Hepatocyte (in vitro differentiated cells): Measurements from ENCODE around the gene EXOC2. TPM values are rescaled to one million over a fixed set of nuclear protein-coding genes. Genes with fewer than 3 reads are reported as not detected.

Experiments
- DNase-seq: peaks from one replicate; pipeline ENCODE4 v3.0.0-alpha.2; 2016; ENCODE audit warnings: low spot score
- H2AFZ ChIP-seq: fragments of 200-600 bp; sonication (generic); 2 replicates; pipeline ENCODE4 v1.6.0; 2016; ENCODE audit warnings: antibody characterized with exemption, mild to moderate bottlenecking
- H3K27ac ChIP-seq: fragments of 200-600 bp; sonication (generic); 2 replicates; pipeline ENCODE4 v1.5.1; 2016; ENCODE audit warnings: mild to moderate bottlenecking
- H3K27me3 ChIP-seq: fragments of 200-600 bp; sonication (generic); 2 replicates; pipeline ENCODE4 v1.6.1; 2016
- H3K36me3 ChIP-seq: fragments of 200-600 bp; sonication (generic); replicated peaks from 2 replicates; pipeline ENCODE4 v1.5.1; 2016; ENCODE audit warnings: low read depth; ENCODE audit not compliant: insufficient read depth
- H3K4me1 ChIP-seq: fragments of 200-600 bp; sonication (generic); 2 replicates; pipeline ENCODE4 v1.5.1; 2016; ENCODE audit warnings: mild to moderate bottlenecking, moderate library complexity; ENCODE audit not compliant: insufficient read depth
- H3K4me2 ChIP-seq: fragments of 200-600 bp; sonication (generic); 2 replicates; pipeline ENCODE4 v1.6.0; 2016
- H3K4me3 ChIP-seq: fragments of 200-600 bp; sonication (generic); 2 replicates; pipeline ENCODE4 v1.5.1; 2016; ENCODE audit warnings: mild to moderate bottlenecking
- H3K79me2 ChIP-seq: fragments of 200-600 bp; sonication (generic); 2 replicates; pipeline ENCODE4 v1.6.0; 2017; ENCODE audit warnings: mild to moderate bottlenecking
- H3K9me2 ChIP-seq: fragments of 200-600 bp; sonication (generic); replicated peaks from 2 replicates; pipeline ENCODE4 v1.6.0; 2017; ENCODE audit warnings: mild to moderate bottlenecking; ENCODE audit not compliant: insufficient read depth
- H3K9me3 ChIP-seq: fragments of 200-600 bp; sonication (generic); 2 replicates; pipeline ENCODE4 v1.5.1; 2016; ENCODE audit warnings: low read depth, mild to moderate bottlenecking
- H4K20me1 ChIP-seq: fragments of 200-600 bp; sonication (generic); 2 replicates; pipeline ENCODE4 v1.6.0; 2016; ENCODE audit warnings: mild to moderate bottlenecking; ENCODE audit not compliant: insufficient read depth, poor library complexity, severe bottlenecking
- EZH2 ChIP-seq: fragments of 200-600 bp; sonication (generic); IDR thresholded peaks from 2 replicates; pipeline ENCODE4 v1.6.1; 2016; ENCODE audit warnings: antibody characterized with exemption, mild to moderate bottlenecking, borderline replicate concordance
- EZH2phosphoT487 ChIP-seq: fragments of 200-600 bp; sonication (generic); IDR thresholded peaks from one replicate; pipeline ENCODE4 v1.6.1; 2018; ENCODE audit warnings: antibody characterized with exemption, mild to moderate bottlenecking, low read depth, moderate library complexity; ENCODE audit not compliant: unreplicated experiment, severe bottlenecking
- WGBS: methylation state at CpG from one replicate; pipeline ENCODE4 v1.1.6; 2016; ENCODE audit warnings: low lambda C conversion rate; ENCODE audit errors: missing lambda C conversion rate; 5-methylcytosine and 5-hydroxymethylcytosine counted together
- polyA plus RNA-seq: library from polyadenylated mRNA; unstranded; fragments of >200 nt; fragmentation: Nextera tagmentation; extraction: Ambion mirVana; gene quantifications from 2 replicates; pipeline ENCODE4 v1.2.1, GENCODE V29; 2016
- total RNA-seq: library from RNA; depleted of rRNA; stranded (reverse); fragments of >200 nt; gene quantifications from 2 replicates; pipeline ENCODE4 v1.2.3, GENCODE V29; 2014
- TF ChIP-seq, protein P1 (sequence below): fragments of 200-600 bp; sonication (generic); IDR thresholded peaks from 2 replicates; pipeline ENCODE4 v1.5.1; 2016; ENCODE audit warnings: antibody characterized with exemption, mild to moderate bottlenecking; ENCODE audit not compliant: poor library complexity

The EXOC2 gene
- total and polyA plus RNA-seq, 2 experiments from 2014 or later = 15.4 to 27.0 TPM

GRCh38 chr6:449486-450419 is 243.2 kb downstream of the EXOC2 start:
- TF ChIP-seq EZH2phosphoT487 = no peak
- no peaks in the 10 kb centered on the region for H3K4me1 ChIP-seq
- no peaks in the 10 kb centered on the region for H3K79me2 ChIP-seq
- H3K9me3 ChIP-seq = no peaks in the 10 kb centered on the region
- no peaks in the 10 kb centered on the region for H4K20me1 ChIP-seq
- H3K27me3 ChIP-seq = no peaks in the 10 kb centered on the region
- no peak overlapping the region for H3K27ac ChIP-seq
- H3K4me2 ChIP-seq = no peak overlapping the region
- no peak for DNase-seq
- H3K4me3 ChIP-seq = no peak overlapping the region
- H3K36me3 ChIP-seq = no peaks in the 10 kb centered on the region
- WGBS = 95% methylated on average over 59 of the region's 62 CpGs
- H2AFZ ChIP-seq = no peak overlapping the region
- no peaks in the 10 kb centered on the region for H3K9me2 ChIP-seq

DNA sequence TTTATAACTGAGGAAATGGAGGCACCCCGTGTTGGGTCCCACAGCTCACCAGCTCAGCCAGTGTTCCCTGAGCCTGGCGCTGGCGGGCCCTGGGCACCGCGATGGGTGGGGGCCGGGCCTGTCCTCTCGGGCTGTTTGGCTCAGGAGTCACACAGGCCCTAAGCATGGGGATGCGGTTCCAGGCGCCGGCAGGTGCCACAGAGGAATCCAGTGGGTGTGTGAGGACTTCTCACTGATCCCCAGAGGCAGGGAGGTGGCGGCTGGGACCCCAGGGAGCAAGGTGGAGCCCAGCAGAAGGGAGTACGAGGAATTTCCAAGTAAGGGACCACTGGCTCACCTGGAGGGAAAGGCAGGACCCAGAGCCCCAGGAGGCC is 243.9 kb downstream of the EXOC2 start:
- no peaks in the 10 kb centered on the region for H3K79me2 ChIP-seq
- no peaks in the 10 kb centered on the region for H3K4me1 ChIP-seq
- H3K4me3 ChIP-seq = no peak overlapping the region
- no peaks in the 10 kb centered on the region for H3K9me3 ChIP-seq
- H3K27me3 ChIP-seq = no peaks in the 10 kb centered on the region
- H3K4me2 ChIP-seq = no peak overlapping the region
- WGBS = 89% methylated on average over 12 of the region's 12 CpGs
- no peak for DNase-seq
- no peaks in the 10 kb centered on the region for H3K36me3 ChIP-seq
- H3K27ac ChIP-seq = no peak overlapping the region
- H4K20me1 ChIP-seq = no peaks in the 10 kb centered on the region
- no peaks in the 10 kb centered on the region for H3K9me2 ChIP-seq
- H2AFZ ChIP-seq = no peak overlapping the region
- TF ChIP-seq, protein P1, sequence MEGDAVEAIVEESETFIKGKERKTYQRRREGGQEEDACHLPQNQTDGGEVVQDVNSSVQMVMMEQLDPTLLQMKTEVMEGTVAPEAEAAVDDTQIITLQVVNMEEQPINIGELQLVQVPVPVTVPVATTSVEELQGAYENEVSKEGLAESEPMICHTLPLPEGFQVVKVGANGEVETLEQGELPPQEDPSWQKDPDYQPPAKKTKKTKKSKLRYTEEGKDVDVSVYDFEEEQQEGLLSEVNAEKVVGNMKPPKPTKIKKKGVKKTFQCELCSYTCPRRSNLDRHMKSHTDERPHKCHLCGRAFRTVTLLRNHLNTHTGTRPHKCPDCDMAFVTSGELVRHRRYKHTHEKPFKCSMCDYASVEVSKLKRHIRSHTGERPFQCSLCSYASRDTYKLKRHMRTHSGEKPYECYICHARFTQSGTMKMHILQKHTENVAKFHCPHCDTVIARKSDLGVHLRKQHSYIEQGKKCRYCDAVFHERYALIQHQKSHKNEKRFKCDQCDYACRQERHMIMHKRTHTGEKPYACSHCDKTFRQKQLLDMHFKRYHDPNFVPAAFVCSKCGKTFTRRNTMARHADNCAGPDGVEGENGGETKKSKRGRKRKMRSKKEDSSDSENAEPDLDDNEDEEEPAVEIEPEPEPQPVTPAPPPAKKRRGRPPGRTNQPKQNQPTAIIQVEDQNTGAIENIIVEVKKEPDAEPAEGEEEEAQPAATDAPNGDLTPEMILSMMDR = no peak
- TF ChIP-seq EZH2 (no peak), EZH2phosphoT487 (no peak)

DNA sequence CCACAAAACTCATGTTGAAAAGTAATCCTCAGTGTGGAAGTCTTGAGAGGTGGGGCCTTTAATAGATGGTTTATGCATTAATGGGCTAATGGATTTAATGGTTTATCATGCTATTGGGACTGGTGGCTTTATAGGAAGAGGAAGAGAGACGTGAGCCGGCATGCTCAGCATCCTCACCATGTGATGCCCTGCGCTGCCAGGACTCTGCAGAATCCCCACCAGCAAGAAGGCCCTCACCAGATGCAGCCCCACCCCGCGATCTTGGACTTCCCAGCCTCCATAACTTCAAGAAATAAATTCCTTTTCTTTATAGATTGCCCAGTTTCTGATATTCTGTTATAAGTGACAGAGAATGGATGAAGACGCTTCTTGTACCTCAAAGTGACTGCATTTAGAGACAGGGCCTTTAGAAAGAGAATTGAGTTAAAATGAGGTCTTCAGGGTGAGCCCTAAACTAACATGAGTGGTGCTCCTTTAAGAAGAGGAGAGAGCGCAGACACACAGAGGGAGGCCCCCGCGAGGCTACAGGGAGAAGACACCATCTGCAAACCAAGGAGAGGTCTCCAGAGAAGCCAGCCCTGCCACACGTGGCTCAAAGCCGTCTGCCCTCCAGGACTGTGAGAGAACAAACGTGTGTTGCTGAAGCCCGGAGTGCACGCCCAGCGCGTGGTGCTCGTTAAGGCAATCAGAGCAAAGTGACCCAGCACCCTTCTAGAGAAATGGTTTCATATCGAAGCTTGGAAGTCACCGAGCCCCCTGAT is 244.5 kb downstream of the EXOC2 start:
- no peaks in the 10 kb centered on the region for H3K27me3 ChIP-seq
- TF ChIP-seq, protein P1 = no peak
- no peak for TF ChIP-seq EZH2
- no peak for TF ChIP-seq EZH2phosphoT487
- H4K20me1 ChIP-seq = no peaks in the 10 kb centered on the region
- no peaks in the 10 kb centered on the region for H3K9me2 ChIP-seq
- H3K27ac ChIP-seq = no peak overlapping the region
- no peak for DNase-seq
- H3K4me2 ChIP-seq = no peak overlapping the region
- H2AFZ ChIP-seq = no peak overlapping the region
- no peaks in the 10 kb centered on the region for H3K9me3 ChIP-seq
- 91% methylated on average over 19 of the region's 19 CpGs for WGBS
- H3K4me1 ChIP-seq = no peaks in the 10 kb centered on the region
- H3K36me3 ChIP-seq = no peaks in the 10 kb centered on the region
- no peaks in the 10 kb centered on the region for H3K79me2 ChIP-seq
- H3K4me3 ChIP-seq = no peak overlapping the region
